Gastrocnemius medialis (tissue), 4 donors: Measurements from ENCODE around the gene MDFIC. TPM values are rescaled to one million over a fixed set of nuclear protein-coding genes. Genes with fewer than 3 reads are reported as not detected.

ENCODE experiments used
- ATAC-seq, 2 donors: fragments of 150-250 bp; one replicate each; pipeline ENCODE4 v1.9.1; 2016
- DNase-seq, 2 donors: peaks; one replicate each; pipeline ENCODE4 v3.0.0-alpha.2; 2019
- H3K27ac ChIP-seq, 4 donors: fragments of 200-600 bp; sonication (generic); 1 replicate in 1 of 4; 2 replicates in 3 of 4; pipeline ENCODE4 v1.5.1; 2016 to 2018; ENCODE audit warnings: mild to moderate bottlenecking in 2 of 4, moderate library complexity in 1 of 4
- H3K27me3 ChIP-seq, 3 donors: fragments of 200-600 bp; sonication (generic) in 2 of 3; 1 replicate in 1 of 3; 2 replicates in 2 of 3; pipeline versions ENCODE4 v1.5.1 to v1.6.0; 2016 to 2019; ENCODE audit warnings: mild to moderate bottlenecking in 1 of 3, moderate library complexity in 1 of 3
- H3K36me3 ChIP-seq, 2 donors: fragments of 200-600 bp; sonication (generic) in 1 of 2; one replicate each; pipeline ENCODE4 v1.5.1; 2017 to 2018
- H3K4me1 ChIP-seq, 2 donors: fragments of 200-600 bp; sonication (generic) in 1 of 2; one replicate each; pipeline ENCODE4 v1.5.1; 2016 to 2017; ENCODE audit warnings: mild to moderate bottlenecking in 2 of 2
- H3K4me3 ChIP-seq, 4 donors: fragments of 200-600 bp; sonication (generic) in 3 of 4; 1 replicate in 1 of 4; 2 replicates in 3 of 4; pipeline ENCODE4 v1.5.1; 2016 to 2019; ENCODE audit warnings: mild to moderate bottlenecking in 2 of 4
- H3K9me3 ChIP-seq, 3 donors: fragments of 200-600 bp; sonication (generic) in 2 of 3; 1 replicate in 1 of 3; 2 replicates in 2 of 3; pipeline ENCODE4 v1.5.1; 2016 to 2019
- CTCF ChIP-seq, 5 experiments: fragments of 450-650 bp in 3 of 5; fragments of 200-600 bp in 2 of 5; sonication (generic) in 2 of 5; IDR thresholded peaks in 4 of 5; conservative IDR thresholded peaks in 1 of 5; 1 replicate in 4 of 5; 2 replicates in 1 of 5; pipeline ENCODE4 v1.5.1; 2016 to 2019; ENCODE audit warnings: antibody characterized with exemption in 5 of 5, mild to moderate bottlenecking in 3 of 5, moderate library complexity in 3 of 5
- POLR2A ChIP-seq, 2 donors: fragments of 450-650 bp; IDR thresholded peaks; one replicate each; pipeline ENCODE4 v1.6.1; 2017; ENCODE audit warnings: antibody characterized with exemption in 2 of 2, mild to moderate bottlenecking in 2 of 2, moderate library complexity in 2 of 2
- in situ Hi-C, 4 donors: fragments of 200-750 bp; cut with MboI; loops; one replicate each; pipeline versions ENCODE4 v1.15.0 to v1.8.0; 2017; ENCODE audit warnings: low sequenced_read_pairs in 4 of 4
- intact Hi-C: fragments of 100-400 bp; cut with DNase I; formaldehyde crosslinking; loops from one replicate; pipeline ENCODE4 v1.15.1; 2023; ENCODE audit warnings: low total_unique reads
- total RNA-seq, 4 donors: library from RNA; depleted of rRNA; stranded (reverse); fragments of >200 nt; gene quantifications; one replicate each; pipeline versions ENCODE4 v1.1.0 to v1.2.3, GENCODE V29; 2016

The MDFIC gene
- total RNA-seq, 4 donors from 2014 or later, result 6.3 to 11.6 (median 10.6) TPM

- Histone ChIP-seq H3K27ac (no peak overlapping the region), H3K9me3 (no peaks in the 10 kb centered on the region), H3K36me3 (no peaks in the 10 kb centered on the region), H3K4me1 (no peaks in the 10 kb centered on the region), H3K4me3 (no peak overlapping the region), H3K27me3 (no peaks in the 10 kb centered on the region)
- in situ Hi-C loops (no loop called here), intact Hi-C loops (no loop called here)
- no peak for ATAC-seq
- TF ChIP-seq POLR2A (IDR thresholded peaks at IDR 0.05) (no peak), CTCF (IDR thresholded peaks at IDR 0.05 in 4 of 5, conservative IDR thresholded peaks at IDR 0.05 in 1 of 5) (no peak)
- no peak for DNase-seq
Measured at GRCh38 chr7:115023219-115023618, 101.3 kb downstream of the MDFIC start.

GRCh38 chr7:115024276-115024675 is 102.4 kb downstream of the MDFIC start:
- Histone ChIP-seq H3K9me3 (no peaks in the 10 kb centered on the region), H3K27me3 (no peaks in the 10 kb centered on the region), H3K4me3 (no peak overlapping the region), H3K36me3 (no peaks in the 10 kb centered on the region), H3K4me1 (no peaks in the 10 kb centered on the region), H3K27ac (no peak overlapping the region)
- TF ChIP-seq CTCF (IDR thresholded peaks at IDR 0.05 in 4 of 5, conservative IDR thresholded peaks at IDR 0.05 in 1 of 5), result no peak
- TF ChIP-seq POLR2A (IDR thresholded peaks at IDR 0.05), result no peak
- intact Hi-C loops (no loop called here), in situ Hi-C loops (no loop called here)
- DNase-seq (no peak), ATAC-seq (no peak)

- Histone ChIP-seq H3K27ac (no peak overlapping the region), H3K4me1 (no peaks in the 10 kb centered on the region), H3K36me3 (no peaks in the 10 kb centered on the region), H3K4me3 (no peak overlapping the region), H3K27me3 (no peaks in the 10 kb centered on the region), H3K9me3 (no peaks in the 10 kb centered on the region)
- in situ Hi-C loops, result no loop called here
- no peak for DNase-seq
- no peak for TF ChIP-seq CTCF (IDR thresholded peaks at IDR 0.05 in 4 of 5, conservative IDR thresholded peaks at IDR 0.05 in 1 of 5)
- no peak for TF ChIP-seq POLR2A (IDR thresholded peaks at IDR 0.05)
- intact Hi-C loops, result no loop called here
- ATAC-seq, result no peak
Measured at GRCh38 chr7:115032715-115033703, 111.1 kb downstream of the MDFIC start.

GRCh38 chr7:115033917-115034459 is 112.1 kb downstream of the MDFIC start:
- no peaks in the 10 kb centered on the region for H3K9me3 ChIP-seq
- H3K4me3 ChIP-seq, result no peak overlapping the region
- in situ Hi-C loops (no loop called here), intact Hi-C loops (no loop called here)
- TF ChIP-seq POLR2A (IDR thresholded peaks at IDR 0.05) (no peak), CTCF (IDR thresholded peaks at IDR 0.05 in 4 of 5, conservative IDR thresholded peaks at IDR 0.05 in 1 of 5) (no peak)
- H3K27me3 ChIP-seq, result no peaks in the 10 kb centered on the region
- ATAC-seq (no peak), DNase-seq (no peak)
- H3K27ac ChIP-seq, result no peak overlapping the region
- H3K4me1 ChIP-seq, result no peaks in the 10 kb centered on the region
- H3K36me3 ChIP-seq, result no peaks in the 10 kb centered on the region
